Prostate gland (tissue), 2 donors: ENCODE data around the gene TBC1D3B.

Experiments used
- POLR2A ChIP-seq: fragments of 450-650 bp; IDR thresholded peaks from one replicate; pipeline ENCODE4 v1.6.1; 2016; ENCODE audit warnings: antibody characterized with exemption, mild to moderate bottlenecking
- POLR2AphosphoS5 ChIP-seq: sonication (generic); formaldehyde crosslinking; IDR thresholded peaks from one replicate; pipeline ENCODE4 v1.6.1; 2017; ENCODE audit warnings: antibody characterized with exemption
- TF ChIP-seq, protein P1 (sequence below), 4 experiments: fragments of 200-600 bp in 2 of 4; fragments of 450-650 bp in 2 of 4; sonication (generic) in 2 of 4; IDR thresholded peaks; 1 replicate in 3 of 4; 2 replicates in 1 of 4; pipeline ENCODE4 v1.5.1; 2016 to 2019; ENCODE audit warnings: antibody characterized with exemption in 4 of 4, mild to moderate bottlenecking in 2 of 4, moderate library complexity in 2 of 4

DNA sequence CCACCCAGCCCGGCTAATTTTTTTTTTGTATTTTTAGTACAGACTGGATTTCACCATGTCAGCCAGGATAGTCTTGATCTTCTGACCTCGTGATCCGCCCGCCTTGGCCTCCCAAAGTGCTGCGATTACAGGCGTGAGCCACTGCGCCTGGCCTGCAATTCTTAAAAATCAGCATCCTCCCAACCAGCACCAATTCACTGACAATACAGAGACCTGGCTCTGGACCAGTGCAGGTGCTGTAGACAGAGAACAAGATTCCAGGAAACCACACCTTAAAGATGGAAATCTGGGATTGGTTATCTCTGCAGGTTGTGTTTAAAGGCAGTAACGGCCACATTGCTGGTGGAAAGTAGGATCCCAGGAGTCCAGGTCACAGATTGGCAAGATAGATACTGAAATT, 33.6 kb downstream of the TBC1D3B start:
- TF ChIP-seq, protein P1, sequence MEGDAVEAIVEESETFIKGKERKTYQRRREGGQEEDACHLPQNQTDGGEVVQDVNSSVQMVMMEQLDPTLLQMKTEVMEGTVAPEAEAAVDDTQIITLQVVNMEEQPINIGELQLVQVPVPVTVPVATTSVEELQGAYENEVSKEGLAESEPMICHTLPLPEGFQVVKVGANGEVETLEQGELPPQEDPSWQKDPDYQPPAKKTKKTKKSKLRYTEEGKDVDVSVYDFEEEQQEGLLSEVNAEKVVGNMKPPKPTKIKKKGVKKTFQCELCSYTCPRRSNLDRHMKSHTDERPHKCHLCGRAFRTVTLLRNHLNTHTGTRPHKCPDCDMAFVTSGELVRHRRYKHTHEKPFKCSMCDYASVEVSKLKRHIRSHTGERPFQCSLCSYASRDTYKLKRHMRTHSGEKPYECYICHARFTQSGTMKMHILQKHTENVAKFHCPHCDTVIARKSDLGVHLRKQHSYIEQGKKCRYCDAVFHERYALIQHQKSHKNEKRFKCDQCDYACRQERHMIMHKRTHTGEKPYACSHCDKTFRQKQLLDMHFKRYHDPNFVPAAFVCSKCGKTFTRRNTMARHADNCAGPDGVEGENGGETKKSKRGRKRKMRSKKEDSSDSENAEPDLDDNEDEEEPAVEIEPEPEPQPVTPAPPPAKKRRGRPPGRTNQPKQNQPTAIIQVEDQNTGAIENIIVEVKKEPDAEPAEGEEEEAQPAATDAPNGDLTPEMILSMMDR (IDR thresholded peaks at IDR 0.05), result no peak
- TF ChIP-seq POLR2AphosphoS5 (no peak), POLR2A (no peak)
